HEK293 (cell line): Measurements from ENCODE around the gene ANKRD31.

Experiments used
- CTCF ChIA-PET: fragments of 350-600 bp; formaldehyde crosslinking; extraction: SDS; loops from one replicate; lab custom pipeline; 2021; ENCODE audit warnings: antibody characterized with exemption; lab: Yijun Ruan, JAX
- POLR2A ChIA-PET: fragments of 300-600 bp; formaldehyde crosslinking; extraction: SDS; loops from one replicate; lab custom pipeline; 2020; ENCODE audit warnings: antibody characterized with exemption, inconsistent platforms; lab: Yijun Ruan, JAX
- H3K27ac ChIP-seq: fragments of 200-500 bp; sonication (Bioruptor generic); 2 replicates; pipeline ENCODE4 v1.5.1; 2014; ENCODE audit warnings: low read depth, low read length, control low read depth, inconsistent platforms; ENCODE audit errors: extremely low read depth
- H3K36me3 ChIP-seq, 2 experiments: fragments of 200-500 bp in 1 of 2; sonication (Bioruptor generic) in 1 of 2; 1 replicate in 1 of 2; 2 replicates in 1 of 2; pipeline ENCODE4 v1.5.1; 2014 to 2017; ENCODE audit warnings: inconsistent platforms in 2 of 2, low read length in 2 of 2; ENCODE audit not compliant: control insufficient read depth in 2 of 2, insufficient read depth in 1 of 2
- H3K4me1 ChIP-seq: fragments of 200-500 bp; sonication (Bioruptor generic); 2 replicates; pipeline ENCODE4 v1.5.1; 2014; ENCODE audit warnings: mild to moderate bottlenecking, low read length, inconsistent platforms; ENCODE audit not compliant: control insufficient read depth, insufficient read depth
- H3K4me3 ChIP-seq: 2 replicates; pipeline ENCODE4 v1.5.1; 2011; ENCODE audit warnings: low read depth, mild to moderate bottlenecking, control low read depth, low read length, moderate library complexity
- H3K9me3 ChIP-seq: fragments of 200-500 bp; sonication (Bioruptor generic); 2 replicates; pipeline ENCODE4 v1.5.1; 2014; ENCODE audit warnings: low read depth, low read length, inconsistent platforms; ENCODE audit not compliant: control insufficient read depth, insufficient read depth
- FEZF1 ChIP-seq: fragments of 450-650 bp; formaldehyde crosslinking; IDR thresholded peaks from 2 replicates; pipeline ENCODE4 v1.5.1; 2016; ENCODE audit warnings: missing biosample characterization, missing genetic modification characterization
- SCRT2 ChIP-seq: fragments of 450-650 bp; formaldehyde crosslinking; IDR thresholded peaks from 2 replicates; pipeline ENCODE4 v1.5.1; 2016; ENCODE audit warnings: missing biosample characterization, missing genetic modification characterization
- TCF7L2 ChIP-seq: IDR thresholded peaks from 2 replicates; pipeline ENCODE4 v1.6.1; 2011; ENCODE audit warnings: low read depth, mild to moderate bottlenecking, inconsistent platforms, low read length, moderate library complexity, borderline replicate concordance
- ZBTB11 ChIP-seq: fragments of 450-650 bp; formaldehyde crosslinking; conservative IDR thresholded peaks from 2 replicates; pipeline ENCODE4 v1.5.1; 2016; ENCODE audit warnings: low read depth, missing biosample characterization, missing genetic modification characterization
- ZBTB17 ChIP-seq: fragments of 450-650 bp; formaldehyde crosslinking; IDR thresholded peaks from 2 replicates; pipeline ENCODE4 v1.5.1; 2016; ENCODE audit warnings: missing biosample characterization, missing genetic modification characterization
- ZNF112 ChIP-seq: fragments of 450-650 bp; formaldehyde crosslinking; IDR thresholded peaks from 2 replicates; pipeline ENCODE4 v1.5.0; 2017; ENCODE audit warnings: missing biosample characterization, missing genetic modification characterization
- ZNF133 ChIP-seq: fragments of 450-650 bp; formaldehyde crosslinking; IDR thresholded peaks from 2 replicates; pipeline ENCODE4 v1.5.1; 2016; ENCODE audit warnings: missing biosample characterization, missing genetic modification characterization
- ZNF148 ChIP-seq: fragments of 450-650 bp; formaldehyde crosslinking; IDR thresholded peaks from 2 replicates; pipeline ENCODE4 v1.5.0; 2017; ENCODE audit warnings: missing biosample characterization, missing genetic modification characterization, borderline replicate concordance
- ZNF423 ChIP-seq: fragments of 450-650 bp; formaldehyde crosslinking; IDR thresholded peaks from 2 replicates; pipeline ENCODE4 v1.5.1; 2016; ENCODE audit warnings: missing biosample characterization, missing genetic modification characterization
- ZNF501 ChIP-seq: fragments of 450-650 bp; formaldehyde crosslinking; IDR thresholded peaks from 2 replicates; pipeline ENCODE4 v1.5.1; 2016; ENCODE audit warnings: missing biosample characterization, missing genetic modification characterization
- ZNF555 ChIP-seq: fragments of 450-650 bp; formaldehyde crosslinking; conservative IDR thresholded peaks from 2 replicates; pipeline ENCODE4 v1.5.1; 2017; ENCODE audit warnings: missing biosample characterization, mild to moderate bottlenecking, missing genetic modification characterization, inconsistent platforms
- ZNF629 ChIP-seq: fragments of 450-650 bp; formaldehyde crosslinking; IDR thresholded peaks from 2 replicates; pipeline ENCODE4 v1.5.1; 2017; ENCODE audit warnings: missing biosample characterization, missing genetic modification characterization
- ZNF660 ChIP-seq: fragments of 450-650 bp; IDR thresholded peaks from 2 replicates; pipeline ENCODE4 v1.5.1; 2018; ENCODE audit warnings: missing biosample characterization, mild to moderate bottlenecking, missing genetic modification characterization
- ZNF670 ChIP-seq: fragments of 450-650 bp; formaldehyde crosslinking; IDR thresholded peaks from 2 replicates; pipeline ENCODE4 v1.5.1; 2016; ENCODE audit warnings: missing biosample characterization, missing genetic modification characterization, low read depth
- ZNF707 ChIP-seq: fragments of 450-650 bp; formaldehyde crosslinking; IDR thresholded peaks from 2 replicates; pipeline ENCODE4 v1.5.1; 2016; ENCODE audit warnings: missing biosample characterization, missing genetic modification characterization
- ZNF747 ChIP-seq: fragments of 450-650 bp; formaldehyde crosslinking; IDR thresholded peaks from 2 replicates; pipeline ENCODE4 v1.5.1; 2016; ENCODE audit warnings: missing biosample characterization, missing genetic modification characterization
- ZNF843 ChIP-seq: fragments of 450-650 bp; formaldehyde crosslinking; IDR thresholded peaks from 2 replicates; pipeline ENCODE4 v1.5.1; 2016; ENCODE audit warnings: missing biosample characterization, missing genetic modification characterization
- ZSCAN5A ChIP-seq: fragments of 450-650 bp; formaldehyde crosslinking; IDR thresholded peaks from 2 replicates; pipeline ENCODE4 v1.5.1; 2016; ENCODE audit warnings: missing biosample characterization, missing genetic modification characterization
- TF ChIP-seq, protein P1 (sequence below): fragments of 450-650 bp; formaldehyde crosslinking; IDR thresholded peaks from 2 replicates; pipeline ENCODE4 v1.5.1; 2016; ENCODE audit warnings: missing biosample characterization, missing genetic modification characterization
- TF ChIP-seq, protein P2 (sequence below): fragments of 450-650 bp; formaldehyde crosslinking; IDR thresholded peaks from 2 replicates; pipeline ENCODE4 v1.5.1; 2016; ENCODE audit warnings: missing biosample characterization, missing genetic modification characterization, borderline replicate concordance

ANKRD31 gene

DNA sequence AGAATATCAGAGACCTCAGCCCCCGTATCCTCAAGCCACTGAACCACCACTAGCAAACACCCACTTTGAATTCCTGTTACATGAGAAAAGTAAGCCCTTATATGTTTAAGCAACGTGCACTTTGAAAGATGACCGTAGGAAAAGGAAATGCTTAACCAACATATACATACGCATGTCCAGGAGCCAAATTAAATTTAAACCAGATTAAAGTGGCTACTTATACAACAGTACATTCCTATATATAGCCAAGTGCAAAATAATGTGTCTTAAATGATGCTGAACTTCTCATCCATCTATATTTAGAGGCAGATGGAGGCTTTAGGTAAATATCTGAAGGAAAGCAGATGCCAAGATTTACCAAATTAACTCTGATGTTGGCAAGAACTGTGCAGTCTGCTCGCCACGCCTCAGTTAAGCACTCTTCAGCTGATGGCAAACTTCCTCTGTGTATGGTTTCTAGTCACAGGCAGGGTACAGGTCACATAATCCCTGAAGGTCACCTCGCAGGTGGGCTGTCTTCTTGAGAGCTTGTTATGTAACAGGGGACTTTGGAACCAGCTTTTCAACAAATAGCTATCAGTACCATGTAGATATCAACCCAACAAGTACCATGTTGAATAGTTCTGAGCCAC lies 192.9 kb downstream of the ANKRD31 start:
- TF ChIP-seq FEZF1 (tag by site-specific recombination) (no peak), ZNF148 (no peak), TCF7L2 (no peak), ZNF112 (tag by site-specific recombination) (no peak), ZNF707 (tag by site-specific recombination) (no peak), ZNF843 (tag by site-specific recombination) (no peak), ZNF747 (tag by site-specific recombination) (no peak), ZNF670 (tag by site-specific recombination) (no peak), ZNF423 (no peak), ZBTB11 (no peak), ZSCAN5A (no peak), ZNF133 (no peak), SCRT2 (tag by site-specific recombination) (no peak), ZNF501 (tag by site-specific recombination) (no peak), ZNF660 (tag by site-specific recombination) (no peak)
- TF ChIP-seq, protein P1, sequence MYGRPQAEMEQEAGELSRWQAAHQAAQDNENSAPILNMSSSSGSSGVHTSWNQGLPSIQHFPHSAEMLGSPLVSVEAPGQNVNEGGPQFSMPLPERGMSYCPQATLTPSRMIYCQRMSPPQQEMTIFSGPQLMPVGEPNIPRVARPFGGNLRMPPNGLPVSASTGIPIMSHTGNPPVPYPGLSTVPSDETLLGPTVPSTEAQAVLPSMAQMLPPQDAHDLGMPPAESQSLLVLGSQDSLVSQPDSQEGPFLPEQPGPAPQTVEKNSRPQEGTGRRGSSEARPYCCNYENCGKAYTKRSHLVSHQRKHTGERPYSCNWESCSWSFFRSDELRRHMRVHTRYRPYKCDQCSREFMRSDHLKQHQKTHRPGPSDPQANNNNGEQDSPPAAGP (tag by site-specific recombination) = no peak
- CTCF ChIA-PET = no interaction called here
- POLR2A ChIA-PET = no interaction called here
- H3K9me3 ChIP-seq = no peaks in the 10 kb centered on the region
- H3K4me3 ChIP-seq = no peak overlapping the region
- no peak overlapping the region for H3K27ac ChIP-seq
- peaks cover 0 to 4% of the 10 kb centered on the region in 2 experiments; a peak in 1 of 3 replicates for H3K36me3 ChIP-seq
- no peaks in the 10 kb centered on the region for H3K4me1 ChIP-seq

GRCh38 chr5:75042522-75042921 lies 194.2 kb downstream of the ANKRD31 start:
- CTCF ChIA-PET = interaction anchor here (1.5 kb wide), 1 partner anchor 194 kb away, joined by 3 read pairs; no protein-coding TSS in a partner anchor
- Histone ChIP-seq H3K9me3 (no peaks in the 10 kb centered on the region), H3K4me3 (no peak overlapping the region), H3K36me3 (peaks cover 0 to 4% of the 10 kb centered on the region in 2 experiments; a peak in 1 of 3 replicates), H3K4me1 (no peaks in the 10 kb centered on the region), H3K27ac (no peak overlapping the region)
- POLR2A ChIA-PET = no interaction called here
- no peak for TF ChIP-seq ZNF629 (tag by site-specific recombination)
- TF ChIP-seq ZBTB17 (tag by site-specific recombination) = no peak
- TF ChIP-seq, protein P2, sequence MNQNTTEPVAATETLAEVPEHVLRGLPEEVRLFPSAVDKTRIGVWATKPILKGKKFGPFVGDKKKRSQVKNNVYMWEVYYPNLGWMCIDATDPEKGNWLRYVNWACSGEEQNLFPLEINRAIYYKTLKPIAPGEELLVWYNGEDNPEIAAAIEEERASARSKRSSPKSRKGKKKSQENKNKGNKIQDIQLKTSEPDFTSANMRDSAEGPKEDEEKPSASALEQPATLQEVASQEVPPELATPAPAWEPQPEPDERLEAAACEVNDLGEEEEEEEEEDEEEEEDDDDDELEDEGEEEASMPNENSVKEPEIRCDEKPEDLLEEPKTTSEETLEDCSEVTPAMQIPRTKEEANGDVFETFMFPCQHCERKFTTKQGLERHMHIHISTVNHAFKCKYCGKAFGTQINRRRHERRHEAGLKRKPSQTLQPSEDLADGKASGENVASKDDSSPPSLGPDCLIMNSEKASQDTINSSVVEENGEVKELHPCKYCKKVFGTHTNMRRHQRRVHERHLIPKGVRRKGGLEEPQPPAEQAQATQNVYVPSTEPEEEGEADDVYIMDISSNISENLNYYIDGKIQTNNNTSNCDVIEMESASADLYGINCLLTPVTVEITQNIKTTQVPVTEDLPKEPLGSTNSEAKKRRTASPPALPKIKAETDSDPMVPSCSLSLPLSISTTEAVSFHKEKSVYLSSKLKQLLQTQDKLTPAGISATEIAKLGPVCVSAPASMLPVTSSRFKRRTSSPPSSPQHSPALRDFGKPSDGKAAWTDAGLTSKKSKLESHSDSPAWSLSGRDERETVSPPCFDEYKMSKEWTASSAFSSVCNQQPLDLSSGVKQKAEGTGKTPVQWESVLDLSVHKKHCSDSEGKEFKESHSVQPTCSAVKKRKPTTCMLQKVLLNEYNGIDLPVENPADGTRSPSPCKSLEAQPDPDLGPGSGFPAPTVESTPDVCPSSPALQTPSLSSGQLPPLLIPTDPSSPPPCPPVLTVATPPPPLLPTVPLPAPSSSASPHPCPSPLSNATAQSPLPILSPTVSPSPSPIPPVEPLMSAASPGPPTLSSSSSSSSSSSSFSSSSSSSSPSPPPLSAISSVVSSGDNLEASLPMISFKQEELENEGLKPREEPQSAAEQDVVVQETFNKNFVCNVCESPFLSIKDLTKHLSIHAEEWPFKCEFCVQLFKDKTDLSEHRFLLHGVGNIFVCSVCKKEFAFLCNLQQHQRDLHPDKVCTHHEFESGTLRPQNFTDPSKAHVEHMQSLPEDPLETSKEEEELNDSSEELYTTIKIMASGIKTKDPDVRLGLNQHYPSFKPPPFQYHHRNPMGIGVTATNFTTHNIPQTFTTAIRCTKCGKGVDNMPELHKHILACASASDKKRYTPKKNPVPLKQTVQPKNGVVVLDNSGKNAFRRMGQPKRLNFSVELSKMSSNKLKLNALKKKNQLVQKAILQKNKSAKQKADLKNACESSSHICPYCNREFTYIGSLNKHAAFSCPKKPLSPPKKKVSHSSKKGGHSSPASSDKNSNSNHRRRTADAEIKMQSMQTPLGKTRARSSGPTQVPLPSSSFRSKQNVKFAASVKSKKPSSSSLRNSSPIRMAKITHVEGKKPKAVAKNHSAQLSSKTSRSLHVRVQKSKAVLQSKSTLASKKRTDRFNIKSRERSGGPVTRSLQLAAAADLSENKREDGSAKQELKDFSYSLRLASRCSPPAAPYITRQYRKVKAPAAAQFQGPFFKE (tag by site-specific recombination) = no peak
- no peak for TF ChIP-seq ZNF555 (tag by site-specific recombination)
